Tibial nerve (tissue), 4 donors: ENCODE data around the gene BICDL1.

ENCODE experiments used
- EP300 ChIP-seq, 2 donors: sonication (generic); formaldehyde crosslinking; IDR thresholded peaks; one replicate each; pipeline ENCODE4 v1.6.1; 2017; ENCODE audit warnings: antibody characterized with exemption in 2 of 2, mild to moderate bottlenecking in 1 of 2
- POLR2A ChIP-seq, 2 donors: fragments of 450-650 bp; IDR thresholded peaks; one replicate each; pipeline ENCODE4 v1.6.1; 2017; ENCODE audit warnings: antibody characterized with exemption in 2 of 2, mild to moderate bottlenecking in 2 of 2, moderate library complexity in 2 of 2
- TF ChIP-seq, protein P1 (sequence below), 5 experiments: fragments of 200-600 bp in 3 of 5; fragments of 450-650 bp in 2 of 5; sonication (generic) in 3 of 5; IDR thresholded peaks; one replicate each; pipeline ENCODE4 v1.5.1; 2016 to 2019; ENCODE audit warnings: antibody characterized with exemption in 5 of 5, mild to moderate bottlenecking in 3 of 5, moderate library complexity in 2 of 5

DNA sequence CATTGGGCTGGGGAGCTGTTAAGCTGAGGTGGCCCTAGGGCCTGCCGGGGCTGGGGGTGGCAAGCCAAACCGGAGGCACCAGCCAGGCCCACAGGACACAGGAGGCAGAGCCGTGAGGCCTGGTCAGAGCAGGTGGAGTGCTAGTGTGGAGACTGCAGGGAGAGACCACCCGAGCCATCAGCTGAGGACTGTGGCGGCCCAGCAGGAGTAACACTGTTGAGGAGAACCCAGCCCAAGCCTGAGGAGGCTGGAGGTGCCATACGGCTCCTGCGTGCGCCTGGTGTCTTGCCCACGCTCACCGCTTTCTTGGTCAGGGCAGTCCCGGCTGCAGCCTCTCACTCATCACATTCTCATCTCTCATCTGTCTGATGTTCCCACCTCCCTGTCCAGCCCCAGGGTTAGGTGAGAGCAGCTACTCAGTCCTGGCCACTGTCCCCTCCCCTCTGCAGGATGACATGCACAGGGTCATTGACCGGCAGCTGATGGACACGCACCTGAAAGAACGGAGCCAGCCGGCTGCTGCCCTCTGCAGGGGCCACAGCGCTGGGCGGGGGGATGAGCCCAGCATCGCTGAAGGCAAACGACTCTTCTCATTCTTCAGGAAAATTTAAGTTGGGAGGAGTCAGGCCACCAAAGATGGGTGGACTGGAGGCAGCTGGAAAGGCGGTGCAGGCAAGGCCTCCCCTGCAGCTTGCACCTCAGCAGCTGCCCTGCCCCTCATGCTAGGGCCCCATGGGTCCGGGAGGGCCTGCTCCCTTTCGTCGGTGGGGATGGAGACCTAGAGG is 103.7 kb downstream of the BICDL1 start:
- TF ChIP-seq, protein P1, sequence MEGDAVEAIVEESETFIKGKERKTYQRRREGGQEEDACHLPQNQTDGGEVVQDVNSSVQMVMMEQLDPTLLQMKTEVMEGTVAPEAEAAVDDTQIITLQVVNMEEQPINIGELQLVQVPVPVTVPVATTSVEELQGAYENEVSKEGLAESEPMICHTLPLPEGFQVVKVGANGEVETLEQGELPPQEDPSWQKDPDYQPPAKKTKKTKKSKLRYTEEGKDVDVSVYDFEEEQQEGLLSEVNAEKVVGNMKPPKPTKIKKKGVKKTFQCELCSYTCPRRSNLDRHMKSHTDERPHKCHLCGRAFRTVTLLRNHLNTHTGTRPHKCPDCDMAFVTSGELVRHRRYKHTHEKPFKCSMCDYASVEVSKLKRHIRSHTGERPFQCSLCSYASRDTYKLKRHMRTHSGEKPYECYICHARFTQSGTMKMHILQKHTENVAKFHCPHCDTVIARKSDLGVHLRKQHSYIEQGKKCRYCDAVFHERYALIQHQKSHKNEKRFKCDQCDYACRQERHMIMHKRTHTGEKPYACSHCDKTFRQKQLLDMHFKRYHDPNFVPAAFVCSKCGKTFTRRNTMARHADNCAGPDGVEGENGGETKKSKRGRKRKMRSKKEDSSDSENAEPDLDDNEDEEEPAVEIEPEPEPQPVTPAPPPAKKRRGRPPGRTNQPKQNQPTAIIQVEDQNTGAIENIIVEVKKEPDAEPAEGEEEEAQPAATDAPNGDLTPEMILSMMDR (IDR thresholded peaks at IDR 0.05) = no peak
- TF ChIP-seq EP300 (IDR thresholded peaks at IDR 0.05) = no peak
- no peak for TF ChIP-seq POLR2A (IDR thresholded peaks at IDR 0.05)
